HEK293 (cell line): ENCODE data around the gene MYLK.

Source experiments
- CTCF ChIA-PET: fragments of 350-600 bp; formaldehyde crosslinking; extraction: SDS; loops from one replicate; lab custom pipeline; 2021; ENCODE audit warnings: antibody characterized with exemption; lab: Yijun Ruan, JAX
- POLR2A ChIA-PET: fragments of 300-600 bp; formaldehyde crosslinking; extraction: SDS; loops from one replicate; lab custom pipeline; 2020; ENCODE audit warnings: antibody characterized with exemption, inconsistent platforms; lab: Yijun Ruan, JAX
- H3K27ac ChIP-seq: fragments of 200-500 bp; sonication (Bioruptor generic); 2 replicates; pipeline ENCODE4 v1.5.1; 2014; ENCODE audit warnings: low read depth, low read length, control low read depth, inconsistent platforms; ENCODE audit errors: extremely low read depth
- H3K36me3 ChIP-seq, 2 experiments: fragments of 200-500 bp in 1 of 2; sonication (Bioruptor generic) in 1 of 2; 1 replicate in 1 of 2; 2 replicates in 1 of 2; pipeline ENCODE4 v1.5.1; 2014 to 2017; ENCODE audit warnings: inconsistent platforms in 2 of 2, low read length in 2 of 2; ENCODE audit not compliant: control insufficient read depth in 2 of 2, insufficient read depth in 1 of 2
- H3K4me1 ChIP-seq: fragments of 200-500 bp; sonication (Bioruptor generic); 2 replicates; pipeline ENCODE4 v1.5.1; 2014; ENCODE audit warnings: mild to moderate bottlenecking, low read length, inconsistent platforms; ENCODE audit not compliant: control insufficient read depth, insufficient read depth
- H3K4me3 ChIP-seq: 2 replicates; pipeline ENCODE4 v1.5.1; 2011; ENCODE audit warnings: low read depth, mild to moderate bottlenecking, control low read depth, low read length, moderate library complexity
- H3K9me3 ChIP-seq: fragments of 200-500 bp; sonication (Bioruptor generic); 2 replicates; pipeline ENCODE4 v1.5.1; 2014; ENCODE audit warnings: low read depth, low read length, inconsistent platforms; ENCODE audit not compliant: control insufficient read depth, insufficient read depth
- CTCF ChIP-seq: fragments of 450-650 bp; formaldehyde crosslinking; IDR thresholded peaks from 2 replicates; pipeline ENCODE4 v1.5.1; 2016; ENCODE audit warnings: missing biosample characterization, missing genetic modification characterization
- KLF7 ChIP-seq: fragments of 450-650 bp; formaldehyde crosslinking; IDR thresholded peaks from 2 replicates; pipeline ENCODE4 v1.5.1; 2016; ENCODE audit warnings: missing biosample characterization, missing genetic modification characterization, borderline replicate concordance
- TSHZ1 ChIP-seq: fragments of 450-650 bp; formaldehyde crosslinking; IDR thresholded peaks from 2 replicates; pipeline ENCODE4 v1.5.1; 2016; ENCODE audit warnings: missing biosample characterization, missing genetic modification characterization, borderline replicate concordance
- ZBTB48 ChIP-seq: fragments of 450-650 bp; formaldehyde crosslinking; IDR thresholded peaks from 2 replicates; pipeline ENCODE4 v1.5.1; 2016; ENCODE audit warnings: missing biosample characterization, missing genetic modification characterization
- ZNF157 ChIP-seq: fragments of 450-650 bp; formaldehyde crosslinking; IDR thresholded peaks from 2 replicates; pipeline ENCODE4 v1.5.1; 2016; ENCODE audit warnings: missing biosample characterization, missing genetic modification characterization
- ZNF335 ChIP-seq: fragments of 450-650 bp; formaldehyde crosslinking; conservative IDR thresholded peaks from 2 replicates; pipeline ENCODE4 v1.5.1; 2016; ENCODE audit warnings: missing biosample characterization, missing genetic modification characterization
- ZNF394 ChIP-seq: fragments of 450-650 bp; formaldehyde crosslinking; IDR thresholded peaks from 2 replicates; pipeline ENCODE4 v1.5.1; 2016; ENCODE audit warnings: missing biosample characterization, missing genetic modification characterization, mild to moderate bottlenecking, moderate library complexity, borderline replicate concordance
- ZNF449 ChIP-seq: fragments of 450-650 bp; formaldehyde crosslinking; IDR thresholded peaks from 2 replicates; pipeline ENCODE4 v1.5.1; 2017; ENCODE audit warnings: missing biosample characterization, mild to moderate bottlenecking, missing genetic modification characterization, moderate library complexity
- ZNF530 ChIP-seq: fragments of 450-650 bp; formaldehyde crosslinking; IDR thresholded peaks from 2 replicates; pipeline ENCODE4 v1.5.1; 2016; ENCODE audit warnings: low read depth, missing biosample characterization, missing genetic modification characterization
- ZNF558 ChIP-seq: fragments of 450-650 bp; formaldehyde crosslinking; IDR thresholded peaks from 2 replicates; pipeline ENCODE4 v1.5.1; 2016; ENCODE audit warnings: missing biosample characterization, missing genetic modification characterization
- ZNF610 ChIP-seq: fragments of 450-650 bp; formaldehyde crosslinking; IDR thresholded peaks from 2 replicates; pipeline ENCODE4 v1.5.1; 2016; ENCODE audit warnings: missing biosample characterization, missing genetic modification characterization, borderline replicate concordance
- ZNF843 ChIP-seq: fragments of 450-650 bp; formaldehyde crosslinking; IDR thresholded peaks from 2 replicates; pipeline ENCODE4 v1.5.1; 2016; ENCODE audit warnings: missing biosample characterization, missing genetic modification characterization

MYLK gene

GRCh38 chr3:123651449-123652341 lies 232.4 kb downstream of the MYLK start:
- H3K4me1 ChIP-seq, result no peaks in the 10 kb centered on the region
- no peak for TF ChIP-seq ZNF449 (tag by site-specific recombination)
- no peak for TF ChIP-seq ZNF843 (tag by site-specific recombination)
- TF ChIP-seq CTCF (tag by site-specific recombination), result no peak
- no peak for TF ChIP-seq ZNF610 (tag by site-specific recombination)
- TF ChIP-seq, all 188 proteins: peak for 0
- Histone ChIP-seq H3K27ac (no peak overlapping the region), H3K36me3 (peaks cover 0 to 19% of the 10 kb centered on the region in 2 experiments; a peak in 1 of 3 replicates), H3K9me3 (no peaks in the 10 kb centered on the region), H3K4me3 (no peak overlapping the region)
- ChIA-PET CTCF (interaction anchor here (0.6 to 8.2 kb wide), 36 partner anchors 10 to 942 kb away, joined by 3 to 82 read pairs (median 4); no protein-coding TSS in a partner anchor), POLR2A (no interaction called here)

- ChIA-PET POLR2A (no interaction called here), CTCF (interaction anchor here (1.0 to 8.2 kb wide), 7 partner anchors 9 to 75 kb away, joined by 3 to 82 read pairs (median 6); no protein-coding TSS in a partner anchor)
- Histone ChIP-seq H3K36me3 (peaks cover 0 to 12% of the 10 kb centered on the region in 2 experiments; a peak in 1 of 3 replicates), H3K4me1 (no peaks in the 10 kb centered on the region), H3K9me3 (no peaks in the 10 kb centered on the region), H3K27ac (no peak overlapping the region), H3K4me3 (no peak overlapping the region)
- TF ChIP-seq KLF7 (tag by site-specific recombination) (no peak), TSHZ1 (tag by site-specific recombination) (no peak), ZNF157 (tag by site-specific recombination) (no peak), ZNF335 (tag by site-specific recombination) (no peak), ZNF394 (tag by site-specific recombination) (no peak), ZNF530 (tag by site-specific recombination) (no peak), ZNF558 (tag by site-specific recombination) (no peak), ZBTB48 (no peak)
Measured at GRCh38 chr3:123650101-123650500, 234.0 kb downstream of the MYLK start.
